CMK (cell line): ENCODE measurements around the gene TNS2.

Experiments
- DNase-seq: peaks from one replicate; pipeline ENCODE4 v3.0.0-alpha.2; 2010; ENCODE audit warnings: low read depth

Gene TNS2

GRCh38 chr12:53058674-53059433, 9.0 kb downstream of the TNS2 start:
- no peak for DNase-seq

GRCh38 chr12:53059434-53060063, 9.7 kb downstream of the TNS2 start:
- no peak for DNase-seq

DNA sequence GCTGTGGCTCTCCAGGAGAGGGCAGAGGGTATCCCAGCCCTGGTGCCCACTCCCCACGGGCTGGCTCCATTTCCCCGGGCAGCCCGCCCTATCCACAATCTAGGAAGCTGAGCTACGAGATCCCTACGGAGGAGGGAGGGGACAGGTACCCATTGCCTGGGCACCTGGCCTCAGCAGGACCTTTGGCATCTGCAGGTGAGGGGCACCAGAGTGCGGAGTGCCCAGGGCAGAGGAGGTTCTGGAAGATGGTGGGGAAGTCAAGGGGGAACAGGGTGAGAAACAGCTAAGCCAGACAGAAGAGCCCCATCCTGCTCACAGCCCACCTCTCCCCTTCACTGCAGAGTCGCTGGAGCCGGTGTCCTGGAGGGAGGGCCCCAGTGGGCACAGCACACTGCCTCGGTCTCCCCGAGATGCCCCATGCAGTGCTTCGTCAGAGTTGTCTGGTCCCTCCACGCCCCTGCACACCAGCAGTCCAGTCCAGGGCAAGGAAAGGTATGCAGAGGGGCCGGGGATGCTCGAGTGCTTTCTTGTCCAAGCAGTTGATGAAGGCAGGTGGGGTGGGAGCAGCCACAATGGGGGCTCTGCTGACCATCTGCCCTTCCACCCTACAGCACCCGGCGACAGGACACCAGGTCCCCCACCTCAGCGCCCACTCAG, 10.3 kb downstream of the TNS2 start:
- no peak for DNase-seq

- DNase-seq, result no peak
These were observed 10.9 kb downstream of the TNS2 start for GRCh38 chr12:53060721-53061276.

DNA sequence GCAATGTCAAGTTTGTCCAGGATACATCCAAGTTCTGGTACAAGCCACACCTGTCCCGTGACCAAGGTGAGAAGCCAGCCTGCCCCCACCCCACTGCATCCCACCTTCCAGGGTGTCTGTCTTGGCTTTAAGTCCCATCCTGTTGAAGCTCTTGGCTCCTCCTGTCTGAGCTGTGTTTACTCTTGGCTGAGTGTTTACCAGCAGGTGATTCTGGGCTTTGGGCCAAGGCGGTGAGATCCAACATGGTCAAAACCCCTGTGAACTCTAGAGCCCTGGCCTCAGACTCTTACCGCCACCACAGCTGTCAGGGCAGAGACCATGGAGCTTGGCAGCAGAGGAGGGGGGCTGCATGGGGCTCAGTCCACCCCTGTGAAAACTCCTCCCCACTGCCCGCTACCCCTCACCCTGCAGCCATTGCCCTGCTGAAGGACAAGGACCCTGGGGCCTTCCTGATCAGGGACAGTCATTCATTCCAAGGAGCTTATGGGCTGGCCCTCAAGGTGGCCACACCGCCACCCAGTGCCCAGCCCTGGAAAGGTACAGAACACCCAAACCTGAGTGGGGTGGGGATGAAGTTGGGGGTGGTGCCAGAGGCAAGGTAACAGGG, 11.6 kb downstream of the TNS2 start:
- DNase-seq, result no peak

- no peak for DNase-seq
These were observed 12.4 kb downstream of the TNS2 start for GRCh38 chr12:53062011-53062961.

DNA sequence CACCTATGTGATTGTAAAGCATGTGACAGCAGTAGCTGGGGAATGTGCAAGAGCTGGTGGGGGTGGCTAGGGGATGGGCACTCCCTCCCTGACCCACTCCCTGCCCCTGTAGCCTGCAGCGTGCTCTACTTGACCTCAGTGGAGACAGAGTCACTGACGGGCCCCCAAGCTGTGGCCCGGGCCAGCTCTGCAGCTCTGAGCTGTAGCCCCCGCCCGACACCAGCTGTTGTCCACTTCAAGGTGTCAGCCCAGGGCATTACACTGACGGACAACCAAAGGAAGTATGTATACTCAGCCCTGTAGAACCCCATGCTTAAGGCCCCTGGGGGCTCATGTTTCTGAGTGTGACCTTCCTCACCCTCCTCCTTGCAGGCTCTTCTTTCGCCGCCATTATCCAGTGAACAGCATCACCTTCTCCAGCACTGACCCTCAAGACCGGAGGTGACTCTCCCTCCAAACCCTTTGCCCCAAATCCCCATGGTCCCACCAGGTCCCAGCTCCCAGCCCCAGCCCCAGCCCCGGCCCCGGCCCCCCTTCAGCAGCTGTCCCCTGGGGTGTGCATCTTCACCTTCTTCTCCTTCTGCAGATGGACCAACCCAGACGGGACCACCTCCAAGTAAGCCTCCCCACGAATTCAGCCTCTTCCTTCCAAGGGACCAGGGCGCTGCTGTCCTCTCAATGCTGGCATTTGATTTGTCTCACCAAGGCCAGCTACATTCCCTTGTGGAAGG, 13.3 kb downstream of the TNS2 start:
- no peak for DNase-seq

- DNase-seq, result no peak
These were observed 14.1 kb downstream of the TNS2 start for GRCh38 chr12:53063708-53064612.

DNA sequence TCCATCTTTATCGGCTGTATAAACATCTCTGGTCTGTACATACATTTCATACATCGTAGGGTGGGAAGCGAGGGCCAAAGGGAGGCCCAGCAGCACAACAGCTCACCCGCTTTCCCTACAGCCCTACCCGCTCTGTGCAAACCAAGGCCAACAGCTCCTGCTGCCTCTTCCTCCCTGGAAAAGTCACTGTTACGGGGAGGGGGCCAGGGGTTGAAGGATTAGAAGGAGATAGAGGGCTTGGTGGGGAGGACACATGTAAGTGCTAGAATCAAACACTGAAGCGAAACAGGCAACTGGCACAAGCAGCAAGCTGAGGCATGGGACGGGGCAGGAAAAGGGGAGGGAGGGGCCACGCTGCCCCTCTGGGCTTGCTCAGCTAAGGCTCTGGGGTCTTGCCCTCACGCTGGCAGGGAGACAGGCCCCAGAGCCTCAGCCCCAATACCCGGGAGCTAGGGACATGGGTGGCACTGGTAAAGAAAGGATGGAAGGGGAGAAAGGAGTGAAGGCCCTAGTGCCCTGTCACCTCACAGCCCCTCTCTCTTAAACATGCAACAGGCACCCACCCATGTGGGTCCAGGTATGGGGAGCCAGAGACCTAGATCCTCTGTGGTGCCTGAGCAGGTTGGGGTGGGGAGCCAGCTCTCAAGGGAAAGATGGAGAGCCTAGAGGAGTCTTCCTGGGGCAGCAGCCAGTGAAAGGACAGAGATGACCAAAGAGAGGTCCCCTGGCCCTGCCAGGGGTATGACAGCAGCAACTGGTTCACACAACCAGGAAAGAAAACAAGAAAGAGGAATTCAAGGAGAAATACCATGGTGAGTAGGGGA, 15.0 kb downstream of the TNS2 start:
- no peak for DNase-seq

- DNase-seq, result no peak
These were observed 15.6 kb downstream of the TNS2 start for GRCh38 chr12:53065470-53065869.

DNA sequence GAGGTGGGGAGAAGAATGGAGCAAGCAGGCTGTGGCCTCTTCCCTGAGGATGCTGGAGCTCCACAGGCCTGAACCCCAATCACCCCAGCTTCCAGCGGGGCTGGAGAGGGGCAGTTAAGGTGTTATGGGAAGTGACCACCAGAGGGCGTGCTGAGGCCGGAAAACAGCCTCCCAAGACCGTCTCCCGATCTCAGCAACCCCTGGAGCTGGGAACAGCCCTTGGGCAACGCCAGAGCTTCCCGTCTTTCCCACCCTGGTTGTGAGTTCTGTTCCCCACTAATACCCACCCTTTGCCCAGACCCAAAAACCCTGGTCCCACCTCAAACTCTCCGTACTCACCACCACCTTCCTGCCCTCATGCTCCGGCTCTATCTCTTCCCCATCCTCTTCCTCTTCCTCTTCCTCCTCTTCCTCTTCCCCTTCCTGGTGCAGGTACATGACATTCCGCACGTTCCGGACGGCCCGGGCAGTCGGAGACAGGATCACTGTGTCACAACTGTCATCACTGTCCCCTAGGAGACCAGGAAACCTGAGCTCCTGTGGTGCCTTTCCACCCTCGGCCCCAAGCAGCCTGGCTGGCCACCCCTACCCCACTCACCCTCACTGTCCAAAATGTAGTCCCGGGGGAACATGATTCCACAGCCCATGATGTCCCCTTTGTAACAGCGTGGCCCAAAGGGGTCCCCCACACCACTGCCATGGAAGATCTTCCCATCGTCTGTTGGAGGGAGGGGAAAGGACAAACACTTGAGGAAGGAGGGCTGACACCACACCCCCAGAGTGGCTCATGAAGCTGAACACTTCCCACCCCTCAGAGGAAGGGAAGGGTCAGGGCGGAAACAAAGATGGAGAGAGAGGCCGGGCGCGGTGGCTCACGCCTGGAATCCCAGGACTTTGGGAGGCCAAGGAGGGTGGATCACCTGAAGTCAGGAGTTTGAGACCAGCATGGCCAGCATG, 16.4 kb downstream of the TNS2 start:
- DNase-seq, result no peak

DNA sequence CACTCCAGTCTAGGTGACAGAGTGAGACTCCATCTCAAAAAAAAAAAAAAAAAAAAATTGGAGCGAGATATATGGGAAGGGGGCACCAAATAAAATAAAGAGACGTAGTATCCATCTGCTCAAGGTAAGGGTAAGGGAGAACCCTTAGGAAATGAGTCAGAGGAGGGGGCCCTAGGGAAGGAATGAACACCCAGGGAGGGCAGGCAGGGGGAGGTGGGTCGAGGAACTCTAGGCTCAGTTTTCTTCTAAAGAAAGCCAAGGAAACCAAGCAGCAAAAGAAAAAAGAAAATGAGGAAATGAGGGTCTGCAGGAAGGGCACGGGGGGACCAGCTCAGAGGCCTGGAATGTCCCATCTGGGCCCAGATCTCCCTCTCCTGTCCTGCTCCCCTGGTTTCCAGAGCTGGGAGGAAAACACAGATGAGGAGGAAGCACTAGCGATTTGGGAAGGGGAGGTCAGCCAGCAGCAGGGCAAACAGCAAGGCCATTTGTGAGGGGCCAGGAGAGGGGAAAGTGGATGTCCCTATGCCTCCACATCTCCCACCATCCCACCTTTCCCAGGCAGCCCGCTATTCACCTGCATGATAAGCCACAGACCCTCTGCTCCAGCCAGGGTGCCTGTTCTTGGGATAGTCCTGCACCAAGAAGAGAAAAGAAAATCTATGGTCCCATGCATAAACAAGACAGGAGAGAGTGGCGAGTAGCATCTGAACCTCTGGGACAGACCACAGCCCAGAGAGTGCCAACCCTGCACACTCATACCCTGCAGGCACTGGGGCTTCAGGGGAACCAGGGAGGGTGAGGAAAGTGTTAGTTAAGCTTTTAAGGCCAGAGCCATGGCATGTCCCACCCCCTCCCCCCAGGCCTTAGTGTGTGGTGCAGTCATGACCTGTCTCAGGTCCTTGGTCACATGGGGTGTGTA, 17.5 kb downstream of the TNS2 start:
- no peak for DNase-seq

DNA sequence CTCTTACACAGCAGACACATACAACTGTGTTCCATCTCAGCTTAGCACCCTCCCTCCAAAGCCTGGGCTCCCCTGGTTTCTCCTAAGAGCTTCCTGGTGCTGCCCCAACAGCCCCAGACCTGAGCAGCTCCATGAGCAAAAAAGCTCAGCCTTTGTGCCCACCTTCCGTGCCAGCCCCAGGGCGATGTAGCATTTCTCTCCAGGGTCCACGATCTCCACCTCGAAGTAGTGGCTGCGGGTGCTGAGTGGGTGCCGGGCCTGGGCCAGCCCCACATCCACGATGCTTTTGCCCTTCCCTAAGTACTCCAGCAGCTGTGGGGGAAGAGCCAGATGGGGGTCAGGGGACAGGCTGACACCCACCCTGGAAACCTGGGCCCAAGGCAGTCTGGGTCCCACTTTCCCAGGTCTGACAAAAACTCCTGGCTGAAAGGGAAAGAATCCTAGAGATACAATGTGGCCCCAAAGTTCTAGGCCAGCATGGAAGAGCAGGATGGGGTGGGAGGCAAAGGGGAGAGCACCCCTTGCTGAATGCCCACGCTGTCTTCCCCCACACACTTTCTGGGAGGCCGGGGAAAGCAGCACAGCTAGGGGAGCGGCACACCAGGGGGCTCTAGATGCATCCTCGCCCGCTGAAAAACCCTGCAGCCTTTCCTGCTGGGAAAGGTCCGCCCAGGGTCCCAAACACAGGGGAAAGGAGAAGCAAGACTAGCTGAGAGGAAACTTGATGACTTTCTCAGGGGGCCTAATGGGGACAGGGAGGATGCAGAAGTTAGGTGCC, 18.3 kb downstream of the TNS2 start:
- DNase-seq, result no peak

GRCh38 chr12:53068811-53069585, 19.1 kb downstream of the TNS2 start:
- DNase-seq, result no peak
